ENCODE measurements around the gene THAP9.
"Not testable (repeated sequence)": the region's sequence is repeated elsewhere in the genome, so short reads cannot be mapped to it uniquely, and the experiment has no call there.

THAP9 gene

DNA sequence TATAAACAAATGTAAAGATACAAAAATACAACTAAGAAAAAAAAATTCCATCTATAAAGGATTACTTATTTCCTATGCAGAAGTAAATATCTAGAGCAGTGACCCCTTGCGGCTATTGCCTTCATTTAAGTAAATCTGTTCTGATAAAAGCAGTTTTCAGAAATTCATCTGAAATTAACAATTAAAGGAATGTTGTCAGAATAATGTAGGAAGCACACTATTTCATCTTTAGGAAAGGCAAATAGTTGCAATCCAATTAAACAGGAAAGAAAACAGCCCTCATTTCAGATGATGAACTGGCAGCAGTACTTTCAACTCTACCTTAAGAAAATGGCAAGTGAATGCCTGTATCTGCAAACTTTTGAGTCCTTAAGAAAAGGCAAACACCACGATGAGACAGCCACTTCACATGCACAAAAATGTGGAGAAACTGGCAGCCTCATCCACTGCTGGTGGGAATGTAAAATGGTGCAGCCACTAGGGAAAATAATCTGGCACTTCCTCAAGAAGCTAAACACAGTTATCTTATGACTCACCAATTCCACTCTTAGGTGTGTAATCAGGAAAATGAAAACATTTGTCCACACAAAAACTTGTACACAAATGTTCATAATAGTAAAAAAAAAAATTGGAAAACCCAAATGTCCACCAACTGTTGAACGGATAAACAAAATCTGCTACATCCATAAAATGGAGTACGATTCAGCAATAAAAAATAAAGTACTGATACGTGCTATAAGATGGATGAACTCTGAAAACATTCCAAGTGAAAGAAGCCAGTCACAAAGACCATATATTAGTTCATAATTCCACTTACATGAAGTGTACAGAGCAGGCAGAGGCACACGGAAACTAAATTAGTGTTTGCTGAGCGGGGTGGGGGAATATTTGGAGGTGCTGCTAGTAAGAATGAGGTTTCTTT, 2.0 kb upstream of the THAP9 start:
- Histone ChIP-seq H3K9me3 (ENCODE audit: control insufficient read depth, low read length) (no peaks in the 10 kb centered on the region), H3K4me1 (ENCODE audit: control insufficient read depth, insufficient read depth, low read length) (peaks cover 41% of the 10 kb centered on the region), H3K9ac (ENCODE audit: low read length) (peak overlapping the region; percentile 92), H3K27me3 (replicated peaks; ENCODE audit: control insufficient read depth, insufficient read depth, low read length) (no peaks in the 10 kb centered on the region), H3K4me3 (ENCODE audit: low read length) (peak overlapping the region; percentile 100), H3K36me3 (ENCODE audit: control insufficient read depth, insufficient read depth, low read length, severe bottlenecking) (peaks cover 23% of the 10 kb centered on the region)
- DNase-seq (ENCODE audit: low read depth): peak; percentile 91

DNA sequence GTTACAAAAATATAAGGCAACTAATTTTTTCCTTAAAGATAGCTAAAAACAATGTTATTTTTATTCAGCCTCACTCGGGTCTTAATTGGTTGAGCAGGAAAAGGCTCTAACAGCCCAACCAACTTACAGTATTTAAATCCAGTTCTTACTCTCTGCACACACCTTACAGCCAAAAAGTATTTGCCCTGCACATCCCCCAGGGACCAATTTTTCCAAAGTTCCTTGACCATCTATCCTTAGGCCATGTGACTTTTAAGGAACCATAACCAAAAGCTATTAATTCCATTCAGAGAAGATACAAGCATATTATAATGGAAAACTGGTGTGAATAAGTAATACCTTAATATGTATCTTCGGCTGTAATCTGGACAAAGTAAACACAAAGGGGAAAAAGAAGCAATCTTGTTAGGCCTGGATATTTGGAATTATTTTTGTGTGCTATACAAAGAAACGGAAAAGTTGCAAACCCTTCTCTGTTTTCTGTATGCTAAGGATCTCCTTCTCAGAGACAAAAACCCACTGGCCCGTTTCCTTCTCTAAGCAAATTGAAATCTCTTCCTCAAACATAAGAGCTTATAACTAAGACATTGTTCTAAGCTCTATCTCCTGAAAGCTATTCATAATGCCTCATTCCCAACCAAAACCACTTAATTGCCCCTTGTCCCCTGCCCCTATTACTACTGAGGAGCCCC, 1.0 kb upstream of the THAP9 start:
- Histone ChIP-seq H3K4me1 (ENCODE audit: control insufficient read depth, insufficient read depth, low read length) (peaks cover 32% of the 10 kb centered on the region), H3K36me3 (ENCODE audit: control insufficient read depth, insufficient read depth, low read length, severe bottlenecking) (peaks cover 14% of the 10 kb centered on the region), H3K9me3 (ENCODE audit: control insufficient read depth, low read length) (no peaks in the 10 kb centered on the region), H3K9ac (ENCODE audit: low read length) (peak overlapping the region; percentile 92), H3K27me3 (replicated peaks; ENCODE audit: control insufficient read depth, insufficient read depth, low read length) (no peaks in the 10 kb centered on the region), H3K4me3 (ENCODE audit: low read length) (peak overlapping the region; percentile 100)
- peak; percentile 52 for DNase-seq (ENCODE audit: low read depth)

DNA sequence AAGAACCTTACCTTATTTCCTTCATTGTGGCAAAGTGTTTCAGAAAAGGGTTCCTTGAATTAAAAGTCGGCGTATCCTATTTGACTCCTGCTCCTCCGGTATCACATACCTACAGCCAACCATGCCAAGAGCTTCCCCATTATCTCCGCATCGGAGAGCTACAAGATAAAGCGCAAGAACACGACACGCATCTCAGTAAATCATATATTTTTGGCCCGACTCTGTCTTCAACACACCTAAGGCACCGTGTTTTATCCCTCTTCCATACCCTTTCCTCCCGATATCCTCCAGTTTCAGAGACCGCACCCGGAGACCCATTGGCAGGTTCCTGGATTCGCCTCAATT, 497 bp upstream of the THAP9 start:
- Histone ChIP-seq H3K4me3 (ENCODE audit: low read length) (peak overlapping the region; percentile 100), H3K9ac (ENCODE audit: low read length) (peak overlapping the region; percentile 92), H3K4me1 (ENCODE audit: control insufficient read depth, insufficient read depth, low read length) (peaks cover 33% of the 10 kb centered on the region), H3K9me3 (ENCODE audit: control insufficient read depth, low read length) (no peaks in the 10 kb centered on the region), H3K36me3 (ENCODE audit: control insufficient read depth, insufficient read depth, low read length, severe bottlenecking) (peaks cover 9% of the 10 kb centered on the region), H3K27me3 (replicated peaks; ENCODE audit: control insufficient read depth, insufficient read depth, low read length) (no peaks in the 10 kb centered on the region)
- DNase-seq (ENCODE audit: low read depth): peak; percentile 71

- no peak for DNase-seq (ENCODE audit: low read depth)
- Histone ChIP-seq H3K9me3 (ENCODE audit: control insufficient read depth, low read length) (no peaks in the 10 kb centered on the region), H3K4me3 (ENCODE audit: low read length) (peak overlapping the region; percentile 100), H3K27me3 (replicated peaks; ENCODE audit: control insufficient read depth, insufficient read depth, low read length) (no peaks in the 10 kb centered on the region), H3K36me3 (ENCODE audit: control insufficient read depth, insufficient read depth, low read length, severe bottlenecking) (peaks cover 7% of the 10 kb centered on the region), H3K4me1 (ENCODE audit: control insufficient read depth, insufficient read depth, low read length) (peaks cover 36% of the 10 kb centered on the region), H3K9ac (ENCODE audit: low read length) (peak overlapping the region; percentile 92)
Observed at GRCh38 chr4:82901183-82901718, 716 bp downstream of the THAP9 start.

- H3K4me1 ChIP-seq (ENCODE audit: control insufficient read depth, insufficient read depth, low read length): peaks cover 15% of the 10 kb centered on the region
- no peaks in the 10 kb centered on the region for H3K9me3 ChIP-seq (ENCODE audit: control insufficient read depth, low read length)
- no peak for DNase-seq (ENCODE audit: low read depth)
- no peak overlapping the region for H3K4me3 ChIP-seq (ENCODE audit: low read length)
- H3K36me3 ChIP-seq (ENCODE audit: control insufficient read depth, insufficient read depth, low read length, severe bottlenecking): peaks cover 13% of the 10 kb centered on the region
- no peaks in the 10 kb centered on the region for H3K27me3 ChIP-seq (replicated peaks; ENCODE audit: control insufficient read depth, insufficient read depth, low read length)
- no peak overlapping the region for H3K9ac ChIP-seq (ENCODE audit: low read length)
Observed at GRCh38 chr4:82903737-82904136, 3.2 kb downstream of the THAP9 start.

GRCh38 chr4:82905205-82905604, 4.7 kb downstream of the THAP9 start:
- Histone ChIP-seq H3K27me3 (replicated peaks; ENCODE audit: control insufficient read depth, insufficient read depth, low read length) (no peaks in the 10 kb centered on the region), H3K4me3 (ENCODE audit: low read length) (no peak overlapping the region), H3K9ac (ENCODE audit: low read length) (no peak overlapping the region), H3K36me3 (ENCODE audit: control insufficient read depth, insufficient read depth, low read length, severe bottlenecking) (peaks cover 13% of the 10 kb centered on the region), H3K4me1 (ENCODE audit: control insufficient read depth, insufficient read depth, low read length) (peaks cover 9% of the 10 kb centered on the region), H3K9me3 (ENCODE audit: control insufficient read depth, low read length) (no peaks in the 10 kb centered on the region)
- DNase-seq (ENCODE audit: low read depth): no peak

GRCh38 chr4:82906469-82906868, 5.9 kb downstream of the THAP9 start:
- DNase-seq (ENCODE audit: low read depth): no peak
- H3K4me3 ChIP-seq (ENCODE audit: low read length): no peak overlapping the region
- H3K27me3 ChIP-seq (replicated peaks; ENCODE audit: control insufficient read depth, insufficient read depth, low read length): no peaks in the 10 kb centered on the region
- peaks cover 7% of the 10 kb centered on the region for H3K4me1 ChIP-seq (ENCODE audit: control insufficient read depth, insufficient read depth, low read length)
- H3K9ac ChIP-seq (ENCODE audit: low read length): no peak overlapping the region
- peaks cover 13% of the 10 kb centered on the region for H3K36me3 ChIP-seq (ENCODE audit: control insufficient read depth, insufficient read depth, low read length, severe bottlenecking)
- H3K9me3 ChIP-seq (ENCODE audit: control insufficient read depth, low read length): no peaks in the 10 kb centered on the region

GRCh38 chr4:82909326-82909725, 8.8 kb downstream of the THAP9 start:
- peaks cover 13% of the 10 kb centered on the region for H3K36me3 ChIP-seq (ENCODE audit: control insufficient read depth, insufficient read depth, low read length, severe bottlenecking)
- H3K27me3 ChIP-seq (replicated peaks; ENCODE audit: control insufficient read depth, insufficient read depth, low read length): no peaks in the 10 kb centered on the region
- no peaks in the 10 kb centered on the region for H3K9me3 ChIP-seq (ENCODE audit: control insufficient read depth, low read length)
- H3K4me3 ChIP-seq (ENCODE audit: low read length): no peak overlapping the region
- H3K9ac ChIP-seq (ENCODE audit: low read length): no peak overlapping the region
- peaks cover 11% of the 10 kb centered on the region for H3K4me1 ChIP-seq (ENCODE audit: control insufficient read depth, insufficient read depth, low read length)
- DNase-seq (ENCODE audit: low read depth): no peak

DNA sequence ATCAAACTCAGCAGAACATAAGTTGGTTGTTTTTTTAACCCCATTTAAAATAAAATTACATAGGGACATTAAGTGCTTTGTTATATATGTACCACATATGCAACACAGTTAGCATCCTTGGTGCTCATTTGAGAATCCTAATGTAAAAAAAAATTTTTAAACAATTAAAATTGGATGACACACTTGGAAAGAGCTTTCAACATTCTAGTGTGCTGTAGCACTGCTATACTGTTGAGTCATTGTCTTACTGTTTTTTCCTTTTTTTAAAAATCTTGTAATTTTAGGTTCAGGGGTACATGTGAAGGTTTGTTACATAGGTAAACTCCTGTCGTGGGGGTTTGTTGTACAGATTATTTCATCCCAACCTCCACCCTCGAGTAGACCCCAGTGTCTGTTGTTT, 12.8 kb downstream of the THAP9 start:
- Histone ChIP-seq H3K4me1 (ENCODE audit: control insufficient read depth, insufficient read depth, low read length) (peaks cover 8% of the 10 kb centered on the region), H3K4me3 (ENCODE audit: low read length) (no peak overlapping the region), H3K36me3 (ENCODE audit: control insufficient read depth, insufficient read depth, low read length, severe bottlenecking) (peaks cover 5% of the 10 kb centered on the region), H3K9me3 (ENCODE audit: control insufficient read depth, low read length) (no peaks in the 10 kb centered on the region), H3K27me3 (replicated peaks; ENCODE audit: control insufficient read depth, insufficient read depth, low read length) (no peaks in the 10 kb centered on the region), H3K9ac (ENCODE audit: low read length) (no peak overlapping the region)
- DNase-seq (ENCODE audit: low read depth): peak; percentile 36

GRCh38 chr4:82913968-82914367, 13.4 kb downstream of the THAP9 start:
- not testable (repeated sequence) for H3K9me3 ChIP-seq (ENCODE audit: control insufficient read depth, low read length); H3K36me3 ChIP-seq (ENCODE audit: control insufficient read depth, insufficient read depth, low read length, severe bottlenecking); H3K4me3 ChIP-seq (ENCODE audit: low read length); DNase-seq (ENCODE audit: low read depth); H3K9ac ChIP-seq (ENCODE audit: low read length); H3K27me3 ChIP-seq (replicated peaks; ENCODE audit: control insufficient read depth, insufficient read depth, low read length); H3K4me1 ChIP-seq (ENCODE audit: control insufficient read depth, insufficient read depth, low read length)

- Histone ChIP-seq H3K36me3 (ENCODE audit: control insufficient read depth, insufficient read depth, low read length, severe bottlenecking) (peaks cover 5% of the 10 kb centered on the region), H3K9ac (ENCODE audit: low read length) (no peak overlapping the region), H3K4me3 (ENCODE audit: low read length) (no peak overlapping the region), H3K27me3 (replicated peaks; ENCODE audit: control insufficient read depth, insufficient read depth, low read length) (no peaks in the 10 kb centered on the region), H3K4me1 (ENCODE audit: control insufficient read depth, insufficient read depth, low read length) (peaks cover 16% of the 10 kb centered on the region), H3K9me3 (ENCODE audit: control insufficient read depth, low read length) (no peaks in the 10 kb centered on the region)
- DNase-seq (ENCODE audit: low read depth): no peak
Observed at GRCh38 chr4:82918091-82918490, 17.6 kb downstream of the THAP9 start.

All from adipocyte (in vitro differentiated cells).